Fibroblast of pulmonary artery (primary cell): ENCODE results near the gene CLEC20A.

ENCODE experiments used
- DNase-seq: peaks from one replicate; pipeline ENCODE4 v3.0.0-alpha.2; 2010; ENCODE audit warnings: low read depth
- H3K4me3 ChIP-seq: replicated peaks from 2 replicates; pipeline ENCODE4 v1.5.1; 2011; ENCODE audit warnings: low read depth, mild to moderate bottlenecking, control low read depth, low read length, moderate library complexity
- CTCF ChIP-seq: IDR thresholded peaks from 2 replicates; pipeline ENCODE4 v1.5.1; 2011; ENCODE audit warnings: mild to moderate bottlenecking, control low read depth, low read length, inconsistent platforms; ENCODE audit errors: missing control alignments

The CLEC20A gene

DNA sequence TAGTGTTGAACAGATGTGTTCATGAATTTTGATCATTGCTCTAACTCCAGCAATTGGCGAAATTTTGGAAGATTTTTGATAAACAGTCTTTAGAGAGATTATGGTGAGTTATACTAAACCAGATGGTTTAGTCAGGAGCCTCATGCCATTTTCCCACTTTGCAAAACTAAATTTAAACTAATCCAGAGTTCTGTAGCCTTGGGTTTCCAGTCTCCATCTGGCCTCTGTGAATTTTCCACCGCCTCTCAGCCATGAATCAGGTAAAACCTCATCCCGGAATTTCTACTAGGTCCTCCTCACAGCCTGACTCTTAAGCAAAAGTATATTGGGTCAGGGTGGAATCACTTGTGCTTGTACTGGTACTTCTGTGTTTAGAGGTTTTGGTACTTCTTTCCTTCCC lies 44.8 kb downstream of the CLEC20A start:
- H3K4me3 ChIP-seq, result no peak overlapping the region
- DNase-seq, result no peak
- no peak for TF ChIP-seq CTCF

- peak; percentile 42 for DNase-seq
- no peak overlapping the region for H3K4me3 ChIP-seq
- no peak for TF ChIP-seq CTCF
Measured at GRCh38 chr1:178451529-178451928, 45.2 kb downstream of the CLEC20A start.

DNA sequence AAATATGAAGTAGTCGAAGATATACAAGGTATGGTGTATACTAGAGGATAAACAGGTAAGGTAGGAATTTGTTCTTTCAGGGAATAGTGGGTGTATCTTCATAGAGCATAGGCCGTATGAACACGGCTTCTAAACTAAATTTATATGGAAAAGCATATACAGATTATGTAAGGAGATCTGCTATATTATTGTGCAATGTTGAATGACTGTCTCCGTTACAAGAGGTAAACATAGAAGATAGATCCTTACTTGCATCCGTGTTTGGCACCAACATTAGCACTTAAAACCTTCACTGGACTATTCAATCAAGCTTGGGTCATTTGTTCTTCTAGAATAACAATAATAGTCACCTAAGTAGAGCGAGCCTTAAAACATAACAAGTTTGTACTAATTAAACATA lies 45.9 kb downstream of the CLEC20A start:
- no peak for TF ChIP-seq CTCF
- DNase-seq, result no peak
- no peak overlapping the region for H3K4me3 ChIP-seq

DNA sequence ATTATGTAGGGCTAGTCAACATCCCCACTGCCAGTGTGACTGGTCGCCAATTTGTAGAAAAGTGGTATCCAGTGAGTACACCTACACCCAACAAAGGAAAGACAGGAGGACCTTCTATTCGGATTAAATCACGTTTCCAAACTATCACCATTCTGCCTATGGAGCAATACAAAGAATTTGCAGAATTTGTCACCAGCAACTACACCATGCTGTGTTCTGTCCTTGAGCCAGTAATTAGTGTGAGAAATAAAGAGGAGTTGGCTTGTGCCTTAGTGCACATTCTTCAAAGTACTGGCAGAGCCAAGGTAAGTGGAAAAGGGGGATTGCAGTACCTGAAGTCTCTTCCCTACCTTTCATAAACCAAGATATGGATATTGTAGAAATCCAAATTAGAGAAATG lies 53.8 kb downstream of the CLEC20A start:
- no peak overlapping the region for H3K4me3 ChIP-seq
- TF ChIP-seq CTCF, result no peak
- no peak for DNase-seq

DNA sequence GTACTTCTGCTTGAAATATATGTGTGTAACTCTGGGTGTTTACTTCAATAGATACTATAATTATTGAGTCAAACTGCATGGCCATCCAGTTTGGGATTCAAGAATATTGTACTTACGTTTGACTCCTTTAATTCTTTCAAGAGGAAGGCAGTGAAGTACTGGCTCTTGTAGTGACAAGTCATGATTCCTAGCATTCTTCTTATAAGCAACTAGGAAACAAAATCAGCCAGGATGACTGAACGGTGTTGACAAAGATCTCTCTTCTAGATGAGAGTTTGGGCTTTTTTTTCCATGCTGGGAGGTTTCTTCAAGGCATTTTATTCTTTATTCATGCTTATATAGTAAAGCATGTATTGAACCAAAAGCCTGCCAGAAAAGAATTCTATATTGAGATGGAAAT lies 58.3 kb downstream of the CLEC20A start:
- H3K4me3 ChIP-seq, result no peak overlapping the region
- peak; percentile 6 for DNase-seq
- TF ChIP-seq CTCF, result no peak

DNA sequence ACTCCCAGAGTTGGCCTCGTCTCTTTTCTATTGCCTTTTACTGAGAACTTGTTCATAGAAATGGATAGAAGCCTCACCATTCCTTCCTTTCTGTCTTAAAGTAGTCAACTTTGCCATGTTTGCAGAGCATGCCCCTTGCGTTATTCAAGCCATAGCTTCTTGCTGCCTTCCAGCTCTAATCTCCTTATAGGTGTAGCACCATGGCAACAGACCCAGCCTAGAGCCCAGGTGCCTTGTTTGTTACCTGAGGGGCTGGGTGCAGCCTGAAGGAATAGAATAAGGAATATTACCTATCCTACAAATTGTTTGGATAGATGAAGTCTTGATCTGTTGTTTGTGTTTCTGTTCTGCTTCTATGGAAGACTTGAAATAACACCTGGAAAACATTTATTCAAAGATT lies 59.9 kb downstream of the CLEC20A start:
- no peak for DNase-seq
- no peak overlapping the region for H3K4me3 ChIP-seq
- TF ChIP-seq CTCF, result no peak

GRCh38 chr1:178434899-178435435 lies 61.8 kb downstream of the CLEC20A start:
- no peak overlapping the region for H3K4me3 ChIP-seq
- TF ChIP-seq CTCF, result no peak
- DNase-seq, result no peak
